Transverse colon (tissue), 4 donors: ENCODE results near the gene HNF1B. TPM values are rescaled to one million over a fixed set of nuclear protein-coding genes. Genes with fewer than 3 reads are reported as not detected.

Experiments
- DNase-seq: peaks from one replicate; pipeline ENCODE4 v3.0.0-alpha.2; 2019
- H3K27ac ChIP-seq, 4 donors: fragments of 200-600 bp; sonication (generic); 2 replicates each; pipeline ENCODE4 v1.5.1; 2016 to 2018; ENCODE audit warnings: inconsistent platforms in 4 of 4
- H3K27me3 ChIP-seq: fragments of 200-600 bp; sonication (generic); 2 replicates; pipeline ENCODE4 v1.5.1; 2017; ENCODE audit warnings: inconsistent platforms
- H3K36me3 ChIP-seq, 4 donors: fragments of 200-600 bp; sonication (generic); 2 replicates each; pipeline ENCODE4 v1.5.1; 2017 to 2019; ENCODE audit warnings: inconsistent platforms in 4 of 4
- H3K4me1 ChIP-seq, 4 donors: fragments of 200-600 bp; sonication (generic); 2 replicates each; pipeline ENCODE4 v1.5.1; 2017 to 2020; ENCODE audit warnings: inconsistent platforms in 4 of 4
- H3K4me3 ChIP-seq, 4 donors: fragments of 200-600 bp; sonication (generic); 1 replicate in 1 of 4; 2 replicates in 3 of 4; pipeline versions ENCODE4 v1.5.1 to v1.6.1; 2017 to 2019; ENCODE audit warnings: inconsistent platforms in 4 of 4
- H3K9me3 ChIP-seq, 2 donors: fragments of 200-600 bp; sonication (generic); 2 replicates each; pipeline ENCODE4 v1.5.1; 2017 to 2019; ENCODE audit warnings: inconsistent platforms in 2 of 2
- EP300 ChIP-seq: sonication (generic); formaldehyde crosslinking; IDR thresholded peaks from one replicate; pipeline ENCODE4 v1.6.1; 2017; ENCODE audit warnings: antibody characterized with exemption, low read depth
- POLR2A ChIP-seq: fragments of 450-650 bp; IDR thresholded peaks from one replicate; pipeline ENCODE4 v1.6.1; 2016; ENCODE audit warnings: antibody characterized with exemption, mild to moderate bottlenecking, moderate library complexity
- POLR2AphosphoS5 ChIP-seq, 3 donors: sonication (generic); formaldehyde crosslinking; IDR thresholded peaks; one replicate each; pipeline ENCODE4 v1.6.1; 2016; ENCODE audit warnings: antibody characterized with exemption in 3 of 3
- WGBS, 2 donors: methylation state at CpG; one replicate each; pipeline ENCODE4 v1.1.5; 2018; ENCODE audit warnings: low coverage in 1 of 2; 5-methylcytosine and 5-hydroxymethylcytosine counted together
- in situ Hi-C, 4 donors: fragments of 200-750 bp; cut with MboI; loops; one replicate each; pipeline versions ENCODE4 v1.15.0 to v1.15.1; 2017; ENCODE audit warnings: low sequenced_read_pairs in 3 of 4, low pct_ligation_motif_present in 1 of 4, low pct_unique_long_range_greater_than_20kb in 1 of 4
- intact Hi-C: fragments of 100-400 bp; cut with DNase I; formaldehyde crosslinking; loops from one replicate; pipeline ENCODE4 v1.15.1; 2023; ENCODE audit warnings: low total_unique reads
- total RNA-seq, 4 donors: library from RNA; depleted of rRNA; stranded (reverse); fragments of >200 nt; gene quantifications; one replicate each; pipeline ENCODE4 v1.1.0, GENCODE V29; 2016
- TF ChIP-seq, protein P1 (sequence below), 5 experiments: fragments of 200-600 bp in 3 of 5; fragments of 450-650 bp in 2 of 5; sonication (generic) in 3 of 5; IDR thresholded peaks; 1 replicate in 2 of 5; 2 replicates in 3 of 5; pipeline ENCODE4 v1.5.1; 2016 to 2017; ENCODE audit warnings: antibody characterized with exemption in 5 of 5, inconsistent platforms in 3 of 5, mild to moderate bottlenecking in 2 of 5, moderate library complexity in 1 of 5

Gene HNF1B
- total RNA-seq, 4 donors from 2014 or later = 22.7 to 35.2 (median 24.9) TPM

- no peak for DNase-seq
- Histone ChIP-seq H3K9me3 (no peaks in the 10 kb centered on the region), H3K27me3 (peaks cover 7% of the 10 kb centered on the region), H3K36me3 (no peaks in the 10 kb centered on the region), H3K27ac (peak overlapping the region; percentile 63 to 84 (median 79)), H3K4me3 (no peak overlapping the region), H3K4me1 (peaks cover 4 to 71% (median 43%) of the 10 kb centered on the region in 4 donors)
- TF ChIP-seq EP300 = no peak
- no peak for TF ChIP-seq POLR2AphosphoS5 (IDR thresholded peaks at IDR 0.05)
- TF ChIP-seq POLR2A = no peak
- TF ChIP-seq, protein P1, sequence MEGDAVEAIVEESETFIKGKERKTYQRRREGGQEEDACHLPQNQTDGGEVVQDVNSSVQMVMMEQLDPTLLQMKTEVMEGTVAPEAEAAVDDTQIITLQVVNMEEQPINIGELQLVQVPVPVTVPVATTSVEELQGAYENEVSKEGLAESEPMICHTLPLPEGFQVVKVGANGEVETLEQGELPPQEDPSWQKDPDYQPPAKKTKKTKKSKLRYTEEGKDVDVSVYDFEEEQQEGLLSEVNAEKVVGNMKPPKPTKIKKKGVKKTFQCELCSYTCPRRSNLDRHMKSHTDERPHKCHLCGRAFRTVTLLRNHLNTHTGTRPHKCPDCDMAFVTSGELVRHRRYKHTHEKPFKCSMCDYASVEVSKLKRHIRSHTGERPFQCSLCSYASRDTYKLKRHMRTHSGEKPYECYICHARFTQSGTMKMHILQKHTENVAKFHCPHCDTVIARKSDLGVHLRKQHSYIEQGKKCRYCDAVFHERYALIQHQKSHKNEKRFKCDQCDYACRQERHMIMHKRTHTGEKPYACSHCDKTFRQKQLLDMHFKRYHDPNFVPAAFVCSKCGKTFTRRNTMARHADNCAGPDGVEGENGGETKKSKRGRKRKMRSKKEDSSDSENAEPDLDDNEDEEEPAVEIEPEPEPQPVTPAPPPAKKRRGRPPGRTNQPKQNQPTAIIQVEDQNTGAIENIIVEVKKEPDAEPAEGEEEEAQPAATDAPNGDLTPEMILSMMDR (IDR thresholded peaks at IDR 0.05) = no peak
- in situ Hi-C loops (no loop called here), intact Hi-C loops (no loop called here)
- WGBS, 2 donors = 76 to 100% methylated on average over 1 to 4 of the region's 4 CpGs
Observed at GRCh38 chr17:37719866-37720265, 25.0 kb downstream of the HNF1B start.

DNA sequence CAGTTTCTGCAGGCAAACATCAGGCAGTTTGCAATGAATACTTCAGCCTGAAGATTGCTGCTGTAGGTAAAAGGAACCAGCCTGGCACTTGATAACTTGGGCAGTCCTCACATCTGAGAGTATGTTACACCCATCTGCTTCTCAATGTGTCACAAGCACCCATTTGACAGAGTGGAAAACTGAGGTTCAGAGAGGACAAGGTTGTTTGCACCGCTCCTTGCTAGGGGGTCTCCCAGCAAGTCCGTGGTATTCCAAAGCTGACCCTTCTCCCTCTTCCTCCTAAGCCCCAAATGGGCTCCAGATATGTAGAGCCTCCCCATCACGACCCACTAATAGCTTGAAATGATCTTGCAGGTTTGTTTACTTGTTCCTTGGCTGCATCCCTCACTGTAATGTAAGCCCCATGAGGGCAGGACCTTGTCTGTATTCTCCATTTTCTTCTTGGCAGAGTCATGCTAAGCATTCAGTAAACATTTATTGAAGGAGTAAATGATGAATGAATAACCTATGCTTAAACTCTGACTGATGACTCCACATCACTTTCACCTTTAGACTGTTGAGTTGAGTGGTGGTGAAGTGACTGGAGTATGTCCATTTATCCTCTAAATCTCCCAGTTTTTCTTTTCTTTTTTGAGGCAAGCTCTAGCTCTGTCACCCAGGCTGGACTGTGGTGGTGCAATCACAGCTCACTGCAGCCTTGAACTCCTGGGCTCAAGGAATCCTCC, 26.4 kb downstream of the HNF1B start:
- intact Hi-C loops (no loop called here), in situ Hi-C loops (no loop called here)
- TF ChIP-seq POLR2AphosphoS5 (IDR thresholded peaks at IDR 0.05) = no peak
- no peak for TF ChIP-seq EP300
- TF ChIP-seq, protein P1 (IDR thresholded peaks at IDR 0.05) = no peak
- TF ChIP-seq POLR2A = no peak
- no peak for DNase-seq
- Histone ChIP-seq H3K4me3 (no peak overlapping the region), H3K27ac (peak overlapping the region; percentile 34 to 79 (median 74)), H3K4me1 (peaks cover 4 to 69% (median 43%) of the 10 kb centered on the region in 4 donors), H3K27me3 (peaks cover 7% of the 10 kb centered on the region), H3K36me3 (no peaks in the 10 kb centered on the region), H3K9me3 (no peaks in the 10 kb centered on the region)
- 44 to 79% methylated on average over 1 to 3 of the region's 3 CpGs for WGBS, 2 donors

- Histone ChIP-seq H3K27me3 (peaks cover 7% of the 10 kb centered on the region), H3K4me1 (peaks cover 6 to 73% (median 42%) of the 10 kb centered on the region in 4 donors), H3K36me3 (no peaks in the 10 kb centered on the region), H3K27ac (peak overlapping the region; percentile 45 to 79 (median 74)), H3K9me3 (no peaks in the 10 kb centered on the region), H3K4me3 (no peak overlapping the region)
- no peak for TF ChIP-seq EP300
- TF ChIP-seq POLR2AphosphoS5 (IDR thresholded peaks at IDR 0.05) = no peak
- TF ChIP-seq, protein P1 (IDR thresholded peaks at IDR 0.05) = no peak
- TF ChIP-seq POLR2A = no peak
- no peak for DNase-seq
- intact Hi-C loops = no loop called here
- in situ Hi-C loops = no loop called here
- 48% methylated on average over 2 to 3 of the region's 3 CpGs for WGBS, 2 donors
Observed at GRCh38 chr17:37717627-37718323, 27.1 kb downstream of the HNF1B start.

DNA sequence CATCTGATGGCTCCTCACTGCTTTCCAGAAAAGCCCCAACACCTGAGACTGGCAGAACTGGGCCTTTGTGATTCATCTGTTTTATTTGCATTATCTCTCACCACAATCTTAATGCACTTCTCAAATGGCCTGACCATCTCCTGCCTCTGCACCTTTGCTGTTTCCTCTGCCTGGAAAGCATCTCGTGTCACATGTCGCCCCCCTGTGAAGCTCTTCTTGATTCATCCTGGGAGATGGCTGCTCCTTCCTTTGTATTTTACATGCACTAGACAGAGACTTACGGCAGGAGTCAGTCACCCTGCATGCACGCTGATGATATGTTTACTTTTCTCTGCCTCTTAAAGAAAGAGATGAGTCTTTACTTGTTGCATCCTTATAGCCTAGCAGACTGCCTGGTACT, 30.0 kb downstream of the HNF1B start:
- TF ChIP-seq POLR2A (no peak), EP300 (no peak), POLR2AphosphoS5 (IDR thresholded peaks at IDR 0.05) (no peak)
- TF ChIP-seq, protein P1 (IDR thresholded peaks at IDR 0.05) = no peak
- WGBS, 2 donors = 40 to 55% methylated on average over 2 to 4 of the region's 4 CpGs
- intact Hi-C loops = no loop called here

More for the DNA sequence above, 30.0 kb downstream of the HNF1B start:
- Histone ChIP-seq H3K4me1 (peaks cover 6 to 55% (median 28%) of the 10 kb centered on the region in 4 donors), H3K9me3 (no peaks in the 10 kb centered on the region), H3K27me3 (peaks cover 7% of the 10 kb centered on the region), H3K4me3 (no peak overlapping the region), H3K36me3 (no peaks in the 10 kb centered on the region), H3K27ac (no peak overlapping the region)
- in situ Hi-C loops = no loop called here
- no peak for DNase-seq
